Neural progenitor cell (in vitro differentiated cells): Measurements from ENCODE around the gene GPR107.

Experiments used
- EZH2 ChIP-seq: fragments of 200-600 bp; sonication (generic); IDR thresholded peaks from 2 replicates; pipeline ENCODE4 v1.6.1; 2017; ENCODE audit warnings: antibody characterized with exemption, mild to moderate bottlenecking, moderate library complexity
- EZH2phosphoT487 ChIP-seq: fragments of 200-600 bp; sonication (generic); IDR thresholded peaks from 2 replicates; pipeline ENCODE4 v1.6.1; 2017; ENCODE audit warnings: antibody characterized with exemption
- TF ChIP-seq, protein P1 (sequence below): fragments of 200-600 bp; sonication (generic); IDR thresholded peaks from 2 replicates; pipeline ENCODE4 v1.5.1; 2017; ENCODE audit warnings: antibody characterized with exemption, mild to moderate bottlenecking

DNA sequence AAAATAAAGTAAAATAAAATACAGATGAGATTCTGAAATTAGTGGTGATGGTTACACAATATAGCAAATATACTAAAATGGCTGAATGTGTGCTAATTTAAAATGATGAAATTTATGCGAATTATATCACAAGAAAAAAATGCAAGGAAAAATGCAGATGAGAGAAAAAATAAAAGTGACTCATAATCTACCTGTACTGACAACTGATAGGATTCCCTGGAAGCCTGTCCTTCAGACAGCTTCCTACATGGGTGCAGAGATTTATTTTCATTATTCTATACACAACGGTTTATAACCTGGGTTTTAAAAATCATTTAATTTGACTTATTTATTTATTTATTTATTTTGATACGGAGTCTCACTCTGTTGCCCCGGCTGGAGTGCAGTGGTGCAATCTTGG, 112.7 kb downstream of the GPR107 start:
- no peak for TF ChIP-seq EZH2
- TF ChIP-seq, protein P1, sequence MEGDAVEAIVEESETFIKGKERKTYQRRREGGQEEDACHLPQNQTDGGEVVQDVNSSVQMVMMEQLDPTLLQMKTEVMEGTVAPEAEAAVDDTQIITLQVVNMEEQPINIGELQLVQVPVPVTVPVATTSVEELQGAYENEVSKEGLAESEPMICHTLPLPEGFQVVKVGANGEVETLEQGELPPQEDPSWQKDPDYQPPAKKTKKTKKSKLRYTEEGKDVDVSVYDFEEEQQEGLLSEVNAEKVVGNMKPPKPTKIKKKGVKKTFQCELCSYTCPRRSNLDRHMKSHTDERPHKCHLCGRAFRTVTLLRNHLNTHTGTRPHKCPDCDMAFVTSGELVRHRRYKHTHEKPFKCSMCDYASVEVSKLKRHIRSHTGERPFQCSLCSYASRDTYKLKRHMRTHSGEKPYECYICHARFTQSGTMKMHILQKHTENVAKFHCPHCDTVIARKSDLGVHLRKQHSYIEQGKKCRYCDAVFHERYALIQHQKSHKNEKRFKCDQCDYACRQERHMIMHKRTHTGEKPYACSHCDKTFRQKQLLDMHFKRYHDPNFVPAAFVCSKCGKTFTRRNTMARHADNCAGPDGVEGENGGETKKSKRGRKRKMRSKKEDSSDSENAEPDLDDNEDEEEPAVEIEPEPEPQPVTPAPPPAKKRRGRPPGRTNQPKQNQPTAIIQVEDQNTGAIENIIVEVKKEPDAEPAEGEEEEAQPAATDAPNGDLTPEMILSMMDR, result no peak
- no peak for TF ChIP-seq EZH2phosphoT487
